ENCODE data around the gene RAI1.

Gene RAI1

DNA sequence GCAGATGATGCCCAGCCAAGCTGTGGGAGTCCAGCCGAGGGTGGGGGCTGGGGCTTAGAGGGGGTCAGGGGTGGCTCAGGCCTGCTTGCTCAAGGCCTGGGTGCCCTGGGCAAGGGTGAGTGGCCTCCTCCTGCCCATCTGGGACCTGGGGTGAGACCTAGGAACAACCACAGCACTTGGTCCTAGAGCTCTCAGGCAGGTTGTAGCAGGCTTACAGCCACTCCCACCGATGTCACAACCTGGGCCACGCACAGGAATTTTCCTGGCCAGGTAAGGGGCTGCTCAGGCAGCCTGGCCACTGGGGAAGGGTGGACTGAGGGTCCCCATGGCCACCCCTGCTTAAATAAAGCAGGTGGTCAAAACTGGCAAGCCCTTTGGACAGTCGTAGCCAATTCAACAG, 161.8 kb downstream of the RAI1 start:
- TF ChIP-seq FOXM1 (IDR thresholded peaks at IDR 0.05; ENCODE audit: borderline replicate concordance) (no peak), CTBP1 (IDR thresholded peaks at IDR 0.05; ENCODE audit: borderline replicate concordance) (no peak), HDGF (IDR thresholded peaks at IDR 0.05; ENCODE audit: borderline replicate concordance) (no peak), ZNF384 (IDR thresholded peaks at IDR 0.05) (no peak), FOXA1 (IDR thresholded peaks at IDR 0.05) (no peak), TARDBP (IDR thresholded peaks at IDR 0.05) (no peak), L3MBTL2 (conservative IDR thresholded peaks at IDR 0.05) (no peak), SUZ12 (IDR thresholded peaks at IDR 0.05) (no peak), NFRKB (IDR thresholded peaks at IDR 0.05) (no peak), SP1 (IDR thresholded peaks at IDR 0.05) (no peak), FOXK2 (IDR thresholded peaks at IDR 0.05) (no peak), ELF4 (IDR thresholded peaks at IDR 0.05) (no peak)
- TF ChIP-seq, protein P1, sequence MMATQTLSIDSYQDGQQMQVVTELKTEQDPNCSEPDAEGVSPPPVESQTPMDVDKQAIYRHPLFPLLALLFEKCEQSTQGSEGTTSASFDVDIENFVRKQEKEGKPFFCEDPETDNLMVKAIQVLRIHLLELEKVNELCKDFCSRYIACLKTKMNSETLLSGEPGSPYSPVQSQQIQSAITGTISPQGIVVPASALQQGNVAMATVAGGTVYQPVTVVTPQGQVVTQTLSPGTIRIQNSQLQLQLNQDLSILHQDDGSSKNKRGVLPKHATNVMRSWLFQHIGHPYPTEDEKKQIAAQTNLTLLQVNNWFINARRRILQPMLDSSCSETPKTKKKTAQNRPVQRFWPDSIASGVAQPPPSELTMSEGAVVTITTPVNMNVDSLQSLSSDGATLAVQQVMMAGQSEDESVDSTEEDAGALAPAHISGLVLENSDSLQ (IDR thresholded peaks at IDR 0.05): no peak
- DNase-seq (ENCODE audit: extremely low spot score): no peak
- ChIA-PET CTCF (no interaction called here), POLR2A (interaction anchor here (0.6 kb wide), 1 partner anchor 12 kb away, joined by 3 read pairs; no protein-coding TSS in a partner anchor)

DNA sequence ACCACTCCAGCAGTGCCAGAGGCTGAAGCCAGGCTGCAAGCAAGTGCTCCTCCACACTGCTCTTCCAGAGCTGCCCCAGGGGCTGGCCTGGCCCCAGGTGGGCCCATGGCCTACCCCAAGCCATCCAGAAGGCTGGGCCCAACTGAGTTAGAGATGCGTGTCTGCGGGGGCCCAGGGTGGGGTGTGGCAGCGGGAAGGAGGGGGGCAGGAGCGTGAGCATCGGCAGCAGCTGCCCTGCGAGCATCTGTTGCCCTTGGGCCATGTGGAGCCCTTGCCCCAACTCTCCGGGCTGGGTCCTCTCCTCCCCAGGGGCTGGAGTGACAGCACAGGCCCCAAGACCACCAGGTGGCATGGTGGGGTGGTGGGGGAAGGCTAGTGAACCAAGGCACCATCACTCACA, 162.8 kb downstream of the RAI1 start:
- TF ChIP-seq SUZ12 (IDR thresholded peaks at IDR 0.05): no peak
- no peak for TF ChIP-seq ELF4 (IDR thresholded peaks at IDR 0.05)
- no peak for TF ChIP-seq FOXK2 (IDR thresholded peaks at IDR 0.05)
- no peak for TF ChIP-seq L3MBTL2 (conservative IDR thresholded peaks at IDR 0.05)
- no peak for TF ChIP-seq FOXM1 (IDR thresholded peaks at IDR 0.05; ENCODE audit: borderline replicate concordance)
- no peak for TF ChIP-seq HDGF (IDR thresholded peaks at IDR 0.05; ENCODE audit: borderline replicate concordance)
- no peak for TF ChIP-seq TARDBP (IDR thresholded peaks at IDR 0.05)
- no peak for TF ChIP-seq FOXA1 (IDR thresholded peaks at IDR 0.05)
- TF ChIP-seq LEF1 (IDR thresholded peaks at IDR 0.05; ENCODE audit: borderline replicate concordance): no peak
- no peak for TF ChIP-seq BHLHE40 (IDR thresholded peaks at IDR 0.05; ENCODE audit: borderline replicate concordance)
- TF ChIP-seq CTBP1 (IDR thresholded peaks at IDR 0.05; ENCODE audit: borderline replicate concordance): no peak
- TF ChIP-seq, protein P1 (IDR thresholded peaks at IDR 0.05): no peak
- TF ChIP-seq SP1 (IDR thresholded peaks at IDR 0.05): no peak
- no peak for TF ChIP-seq ZNF384 (IDR thresholded peaks at IDR 0.05)
- TF ChIP-seq NFRKB (IDR thresholded peaks at IDR 0.05): no peak
- TF ChIP-seq ARNT (IDR thresholded peaks at IDR 0.05): no peak
- POLR2A ChIA-PET: interaction anchor here (0.6 kb wide), 1 partner anchor 26 kb away, joined by 3 read pairs; no protein-coding TSS in a partner anchor
- DNase-seq (ENCODE audit: extremely low spot score): no peak
- CTCF ChIA-PET: no interaction called here

DNA sequence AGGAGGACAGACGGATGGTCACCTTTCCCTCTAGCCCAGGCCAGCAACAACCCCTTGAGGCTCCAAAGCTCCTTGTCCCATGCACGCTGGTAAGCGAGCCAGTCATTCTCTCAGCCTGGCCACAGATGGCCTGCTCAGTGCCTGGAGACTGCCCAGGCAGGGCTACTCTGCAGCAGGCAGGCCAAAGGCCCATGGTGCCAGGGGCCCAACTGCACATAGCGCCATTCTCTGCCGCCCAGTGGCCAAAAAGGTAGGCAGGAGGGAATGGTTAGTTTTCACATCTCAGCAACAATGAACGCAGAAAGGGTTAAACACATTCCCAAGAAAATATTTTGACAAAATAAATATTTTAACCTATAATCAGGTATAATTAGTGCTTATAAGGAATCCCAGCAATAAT, 163.2 kb downstream of the RAI1 start:
- CTCF ChIA-PET: no interaction called here
- no peak for DNase-seq (ENCODE audit: extremely low spot score)
- TF ChIP-seq ARNT (IDR thresholded peaks at IDR 0.05) (no peak), BHLHE40 (IDR thresholded peaks at IDR 0.05; ENCODE audit: borderline replicate concordance) (no peak), L3MBTL2 (conservative IDR thresholded peaks at IDR 0.05) (no peak), LEF1 (IDR thresholded peaks at IDR 0.05; ENCODE audit: borderline replicate concordance) (no peak), CTBP1 (IDR thresholded peaks at IDR 0.05; ENCODE audit: borderline replicate concordance) (no peak)
- POLR2A ChIA-PET: interaction anchor here (1.9 kb wide), 1 partner anchor 31 kb away, joined by 4 read pairs; no protein-coding TSS in a partner anchor

DNA sequence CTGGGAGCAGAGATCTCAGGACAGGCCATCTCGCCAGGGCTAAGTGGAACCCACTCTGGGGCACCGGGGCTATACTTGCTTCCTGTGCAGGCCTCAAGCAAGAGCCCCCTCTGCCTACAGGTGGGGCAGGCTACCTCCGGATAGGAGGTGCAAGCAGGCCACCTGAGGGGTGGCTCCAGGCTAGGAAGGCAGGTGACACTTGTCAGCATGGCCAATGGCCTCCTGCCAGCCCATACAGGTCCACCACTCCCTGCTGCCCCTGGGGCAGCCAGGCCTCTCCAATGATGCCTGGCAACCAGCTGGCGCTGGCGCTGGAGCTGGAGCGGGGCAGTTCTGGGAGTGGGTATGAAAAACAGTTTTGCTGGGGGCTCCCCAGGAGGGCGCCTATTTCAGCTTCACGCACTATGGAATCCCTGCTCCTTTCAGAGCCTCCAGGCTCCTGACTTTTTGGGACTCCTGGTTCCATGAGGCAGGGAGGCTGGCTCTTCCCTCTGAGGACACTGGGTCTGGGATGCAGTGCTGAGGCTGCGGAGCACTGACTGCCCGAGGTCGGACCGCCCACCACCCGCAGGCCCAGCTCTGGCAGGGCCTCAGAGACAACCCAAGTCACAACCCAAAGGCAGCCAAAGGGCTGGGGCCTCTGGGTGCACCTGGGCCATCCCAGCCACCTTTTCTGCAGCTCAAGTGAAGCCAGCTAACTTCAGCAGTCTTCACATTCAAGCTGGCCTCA, 164.0 kb downstream of the RAI1 start:
- TF ChIP-seq ZNF384 (IDR thresholded peaks at IDR 0.05) (no peak), ELF4 (IDR thresholded peaks at IDR 0.05) (no peak), ARNT (IDR thresholded peaks at IDR 0.05) (no peak), LEF1 (IDR thresholded peaks at IDR 0.05; ENCODE audit: borderline replicate concordance) (no peak), L3MBTL2 (conservative IDR thresholded peaks at IDR 0.05) (no peak), FOXK2 (IDR thresholded peaks at IDR 0.05) (no peak), CTBP1 (IDR thresholded peaks at IDR 0.05; ENCODE audit: borderline replicate concordance) (no peak), SP1 (IDR thresholded peaks at IDR 0.05) (no peak)
- POLR2A ChIA-PET: interaction anchor here (0.9 to 14.1 kb wide), 3 partner anchors 8 to 127 kb away, joined by 4 to 196 read pairs (median 4); partner anchors contain the start of genes DRC3, SREBF1 and TOM1L2
- DNase-seq (ENCODE audit: extremely low spot score): no peak
- CTCF ChIA-PET: interaction anchor here (1.2 kb wide), 1 partner anchor 74 kb away, joined by 3 read pairs; no protein-coding TSS in a partner anchor

DNA sequence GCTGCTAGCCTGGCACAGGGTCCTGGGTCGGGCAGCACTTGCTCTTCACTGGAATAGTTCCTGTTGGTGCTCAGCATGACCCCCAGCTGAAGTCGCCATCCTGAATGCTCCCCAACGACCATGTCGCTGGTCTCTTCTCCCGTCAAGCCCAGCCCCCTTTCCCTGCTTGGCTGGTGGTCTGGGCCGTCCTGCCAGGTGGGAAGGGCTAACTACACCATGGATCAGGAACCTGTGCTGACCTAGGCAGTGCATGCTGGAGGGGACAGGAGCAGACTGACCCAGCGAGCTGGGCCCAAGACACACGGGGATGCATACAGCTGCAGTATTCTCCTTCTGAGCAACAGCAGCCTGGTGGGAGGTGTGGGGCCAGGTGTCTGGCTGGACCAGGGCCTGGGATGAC, 164.7 kb downstream of the RAI1 start:
- POLR2A ChIA-PET: interaction anchor here (0.8 to 14.1 kb wide), 4 partner anchors 9 to 126 kb away, joined by 3 to 196 read pairs (median 4); partner anchors contain the start of genes DRC3, SREBF1 and TOM1L2
- CTCF ChIA-PET: interaction anchor here (1.2 kb wide), 1 partner anchor 73 kb away, joined by 3 read pairs; no protein-coding TSS in a partner anchor
- no peak for TF ChIP-seq TARDBP (IDR thresholded peaks at IDR 0.05)
- no peak for TF ChIP-seq FOXM1 (IDR thresholded peaks at IDR 0.05; ENCODE audit: borderline replicate concordance)
- TF ChIP-seq FOXK2 (IDR thresholded peaks at IDR 0.05): no peak
- TF ChIP-seq ELF4 (IDR thresholded peaks at IDR 0.05): no peak
- TF ChIP-seq ARNT (IDR thresholded peaks at IDR 0.05): no peak
- no peak for TF ChIP-seq SUZ12 (IDR thresholded peaks at IDR 0.05)
- TF ChIP-seq, protein P1 (IDR thresholded peaks at IDR 0.05): no peak
- no peak for TF ChIP-seq FOXA1 (IDR thresholded peaks at IDR 0.05)
- no peak for TF ChIP-seq ZNF384 (IDR thresholded peaks at IDR 0.05)
- no peak for TF ChIP-seq NFRKB (IDR thresholded peaks at IDR 0.05)
- no peak for TF ChIP-seq LEF1 (IDR thresholded peaks at IDR 0.05; ENCODE audit: borderline replicate concordance)
- no peak for TF ChIP-seq CTBP1 (IDR thresholded peaks at IDR 0.05; ENCODE audit: borderline replicate concordance)
- TF ChIP-seq HDGF (IDR thresholded peaks at IDR 0.05; ENCODE audit: borderline replicate concordance): no peak
- no peak for TF ChIP-seq SP1 (IDR thresholded peaks at IDR 0.05)
- no peak for TF ChIP-seq BHLHE40 (IDR thresholded peaks at IDR 0.05; ENCODE audit: borderline replicate concordance)
- no peak for TF ChIP-seq L3MBTL2 (conservative IDR thresholded peaks at IDR 0.05)
- no peak for DNase-seq (ENCODE audit: extremely low spot score)

Measured in HEK293T (cell line).